ENCODE data around the gene PITPNC1.

DNA sequence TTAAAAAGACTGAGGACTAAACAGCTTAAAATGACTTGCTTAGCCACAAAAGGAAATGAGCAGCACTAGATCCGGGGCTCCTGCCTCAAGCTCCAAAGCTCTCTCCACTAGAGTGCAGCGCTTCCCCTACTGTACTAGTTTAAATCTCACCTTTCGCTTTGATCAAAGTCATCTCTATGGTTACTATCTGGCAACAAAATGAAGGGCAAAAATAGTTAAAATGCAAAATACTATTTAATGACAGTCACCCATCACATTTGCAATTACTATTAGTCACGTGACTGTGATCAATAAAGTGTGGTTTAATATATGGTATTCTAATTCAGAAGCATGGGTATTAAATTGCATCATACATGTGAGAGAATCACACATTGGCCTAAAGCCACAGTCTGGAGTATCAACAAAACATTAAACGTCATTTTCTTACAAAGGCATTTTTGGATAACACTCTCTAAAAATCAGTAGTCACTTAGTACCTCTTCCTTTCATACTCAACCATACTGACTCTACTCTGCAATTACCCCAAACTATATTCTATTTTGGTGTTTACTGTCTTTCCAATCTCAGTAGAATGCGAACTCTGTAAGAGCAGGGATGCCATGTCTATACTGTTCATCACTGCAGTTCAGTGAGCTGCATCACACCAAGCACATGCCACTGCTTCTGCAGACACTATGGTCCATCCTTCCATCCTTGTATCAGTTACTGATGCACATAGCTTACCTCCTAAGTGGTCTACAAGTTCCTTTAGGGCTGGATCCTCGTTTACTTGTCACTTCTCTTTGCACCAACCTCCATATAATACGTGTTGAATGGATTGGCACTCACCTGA, 16.9 kb upstream of the PITPNC1 start:
- TF ChIP-seq, protein P1, sequence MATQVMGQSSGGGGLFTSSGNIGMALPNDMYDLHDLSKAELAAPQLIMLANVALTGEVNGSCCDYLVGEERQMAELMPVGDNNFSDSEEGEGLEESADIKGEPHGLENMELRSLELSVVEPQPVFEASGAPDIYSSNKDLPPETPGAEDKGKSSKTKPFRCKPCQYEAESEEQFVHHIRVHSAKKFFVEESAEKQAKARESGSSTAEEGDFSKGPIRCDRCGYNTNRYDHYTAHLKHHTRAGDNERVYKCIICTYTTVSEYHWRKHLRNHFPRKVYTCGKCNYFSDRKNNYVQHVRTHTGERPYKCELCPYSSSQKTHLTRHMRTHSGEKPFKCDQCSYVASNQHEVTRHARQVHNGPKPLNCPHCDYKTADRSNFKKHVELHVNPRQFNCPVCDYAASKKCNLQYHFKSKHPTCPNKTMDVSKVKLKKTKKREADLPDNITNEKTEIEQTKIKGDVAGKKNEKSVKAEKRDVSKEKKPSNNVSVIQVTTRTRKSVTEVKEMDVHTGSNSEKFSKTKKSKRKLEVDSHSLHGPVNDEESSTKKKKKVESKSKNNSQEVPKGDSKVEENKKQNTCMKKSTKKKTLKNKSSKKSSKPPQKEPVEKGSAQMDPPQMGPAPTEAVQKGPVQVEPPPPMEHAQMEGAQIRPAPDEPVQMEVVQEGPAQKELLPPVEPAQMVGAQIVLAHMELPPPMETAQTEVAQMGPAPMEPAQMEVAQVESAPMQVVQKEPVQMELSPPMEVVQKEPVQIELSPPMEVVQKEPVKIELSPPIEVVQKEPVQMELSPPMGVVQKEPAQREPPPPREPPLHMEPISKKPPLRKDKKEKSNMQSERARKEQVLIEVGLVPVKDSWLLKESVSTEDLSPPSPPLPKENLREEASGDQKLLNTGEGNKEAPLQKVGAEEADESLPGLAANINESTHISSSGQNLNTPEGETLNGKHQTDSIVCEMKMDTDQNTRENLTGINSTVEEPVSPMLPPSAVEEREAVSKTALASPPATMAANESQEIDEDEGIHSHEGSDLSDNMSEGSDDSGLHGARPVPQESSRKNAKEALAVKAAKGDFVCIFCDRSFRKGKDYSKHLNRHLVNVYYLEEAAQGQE (IDR thresholded peaks at IDR 0.05; ENCODE audit: insufficient read depth in 1 of 2, low read depth in 2 of 2, low read length in 2 of 2): no peak
- TF ChIP-seq TAF1 (IDR thresholded peaks at IDR 0.05; ENCODE audit: borderline replicate concordance, insufficient read depth, low read length): no peak

Data from PFSK-1 (cell line).